Neural cell (in vitro differentiated cells): Measurements from ENCODE around the gene SLC35B2. TPM values are rescaled to one million over a fixed set of nuclear protein-coding genes. Genes with fewer than 3 reads are reported as not detected.

Experiments used
- H2AFZ ChIP-seq: fragments of 200-600, 300-800 bp; sonication (generic), shearing (Covaris generic); 2 replicates; pipeline ENCODE4 v1.6.0; 2014; ENCODE audit warnings: low read depth, mild to moderate bottlenecking, antibody characterized with exemption, low read length, moderate library complexity
- H3F3A ChIP-seq: fragments of 200-600 bp; shearing (Covaris generic); 2 replicates; pipeline ENCODE4 v1.6.1; 2016; ENCODE audit warnings: mild to moderate bottlenecking, moderate library complexity, mixed read lengths, antibody characterized with exemption, low read length; ENCODE audit not compliant: insufficient read depth, poor library complexity, severe bottlenecking
- H3K27ac ChIP-seq: fragments of 200-600, 300-800 bp; sonication (generic), shearing (Covaris generic); 2 replicates; pipeline ENCODE4 v1.5.1; 2014; ENCODE audit warnings: mild to moderate bottlenecking, low read length, moderate library complexity
- H3K27me3 ChIP-seq: fragments of 300-800, 200-600 bp; sonication (generic), shearing (Covaris generic); 2 replicates; pipeline ENCODE4 v1.6.0; 2014; ENCODE audit warnings: mild to moderate bottlenecking, low read depth, low read length, moderate library complexity; ENCODE audit not compliant: insufficient read depth
- H3K36me3 ChIP-seq: fragments of 300-800, 200-600 bp; sonication (generic), shearing (Covaris generic); 2 replicates; pipeline ENCODE4 v1.5.1; 2014; ENCODE audit warnings: mild to moderate bottlenecking, antibody characterized with exemption, low read length, moderate library complexity; ENCODE audit not compliant: insufficient read depth
- H3K4me2 ChIP-seq: fragments of 300-800, 200-600 bp; sonication (generic), shearing (Covaris generic); 2 replicates; pipeline ENCODE4 v1.6.0; 2014; ENCODE audit warnings: mild to moderate bottlenecking, low read length
- H3K4me3 ChIP-seq: fragments of 300-800, 200-600 bp; sonication (generic), shearing (Covaris generic); 2 replicates; pipeline ENCODE4 v1.5.1; 2014; ENCODE audit warnings: mild to moderate bottlenecking, low read length, moderate library complexity
- H3K79me2 ChIP-seq: fragments of 200-600 bp; shearing (Covaris generic); replicated peaks from 2 replicates; pipeline ENCODE4 v1.6.0; 2014; ENCODE audit warnings: mild to moderate bottlenecking, low read length, moderate library complexity; ENCODE audit not compliant: insufficient read depth
- H3K9ac ChIP-seq: fragments of 300-800, 200-600 bp; sonication (generic), shearing (Covaris generic); 2 replicates; pipeline ENCODE4 v1.6.1; 2016; ENCODE audit warnings: mild to moderate bottlenecking, low read length, mixed read lengths
- H3K9me2 ChIP-seq: fragments of 200-600 bp; shearing (Covaris generic); 2 replicates; pipeline ENCODE4 v1.6.1; 2016; ENCODE audit warnings: mild to moderate bottlenecking, low read length, mixed read lengths; ENCODE audit not compliant: insufficient read depth
- H3K9me3 ChIP-seq: fragments of 200-600, 300-800 bp; sonication (generic), shearing (Covaris generic); 2 replicates; pipeline ENCODE4 v1.6.1; 2016; ENCODE audit warnings: mild to moderate bottlenecking, mixed run types, low read length, moderate library complexity, mixed read lengths
- H4K20me1 ChIP-seq: fragments of 200-600 bp; shearing (Covaris generic); 2 replicates; pipeline ENCODE4 v1.6.1; 2016; ENCODE audit warnings: mild to moderate bottlenecking, mixed run types; ENCODE audit not compliant: insufficient read depth
- CTCF ChIP-seq: fragments of 450-650 bp; IDR thresholded peaks from 2 replicates; pipeline ENCODE4 v1.5.1; 2014; ENCODE audit warnings: antibody characterized with exemption, mild to moderate bottlenecking, moderate library complexity; ENCODE audit not compliant: poor library complexity, severe bottlenecking
- EP300 ChIP-seq: fragments of 450-650 bp; conservative IDR thresholded peaks from 2 replicates; pipeline ENCODE4 v1.6.1; 2014; ENCODE audit warnings: antibody characterized with exemption, mild to moderate bottlenecking, moderate library complexity; ENCODE audit not compliant: poor library complexity, severe bottlenecking
- EZH2 ChIP-seq: fragments of 200-600, 300-800 bp; shearing (Covaris generic), sonication (generic); IDR thresholded peaks from 2 replicates; pipeline ENCODE4 v1.6.1; 2014; ENCODE audit warnings: antibody characterized with exemption, low read length, borderline replicate concordance, mild to moderate bottlenecking; ENCODE audit not compliant: insufficient read depth, poor library complexity, severe bottlenecking
- MXI1 ChIP-seq: fragments of 450-650 bp; conservative IDR thresholded peaks from 2 replicates; pipeline ENCODE4 v1.6.1; 2014; ENCODE audit warnings: antibody characterized with exemption, mild to moderate bottlenecking; ENCODE audit not compliant: poor library complexity, severe bottlenecking
- POLR2AphosphoS5 ChIP-seq: IDR thresholded peaks from 2 replicates; pipeline ENCODE4 v1.6.1; 2012
- RAD21 ChIP-seq: fragments of 450-650 bp; conservative IDR thresholded peaks from 2 replicates; pipeline ENCODE4 v1.6.1; 2014; ENCODE audit warnings: antibody characterized with exemption, mild to moderate bottlenecking, moderate library complexity
- REST ChIP-seq: IDR thresholded peaks from 2 replicates; pipeline ENCODE4 v1.6.1; 2012; ENCODE audit warnings: borderline replicate concordance
- SMC3 ChIP-seq: fragments of 450-650 bp; conservative IDR thresholded peaks from 2 replicates; pipeline ENCODE4 v1.6.1; 2014; ENCODE audit warnings: antibody characterized with exemption, mild to moderate bottlenecking, moderate library complexity; ENCODE audit not compliant: poor library complexity
- TAF1 ChIP-seq: IDR thresholded peaks from 2 replicates; pipeline ENCODE4 v1.6.1; 2012; ENCODE audit warnings: low read depth
- polyA plus RNA-seq: library from polyadenylated mRNA; depleted of rRNA; stranded (reverse); fragments of >200 nt; gene quantifications from 2 replicates; pipeline ENCODE4 v1.2.3, GENCODE V29; 2014

The SLC35B2 gene
- polyA plus RNA-seq, 1 donor from 2014 or later, result 44.5 TPM

- no peaks in the 10 kb centered on the region for H3K79me2 ChIP-seq
- no peak overlapping the region for H3K27ac ChIP-seq
- H3K4me2 ChIP-seq, result no peak overlapping the region
These were observed 22.1 kb downstream of the SLC35B2 start for GRCh38 chr6:44235269-44235668.

More at GRCh38 chr6:44235269-44235668, 22.1 kb downstream of the SLC35B2 start:
- Histone ChIP-seq H3K9ac (no peak overlapping the region), H3K27me3 (no peaks in the 10 kb centered on the region), H3F3A (no peaks in the 10 kb centered on the region), H2AFZ (no peak overlapping the region), H3K4me3 (no peak overlapping the region), H3K9me2 (no peaks in the 10 kb centered on the region), H4K20me1 (no peaks in the 10 kb centered on the region), H3K36me3 (no peaks in the 10 kb centered on the region), H3K9me3 (no peaks in the 10 kb centered on the region)
- TF ChIP-seq SMC3 (no peak), EZH2 (no peak), MXI1 (no peak), RAD21 (no peak), CTCF (no peak), POLR2AphosphoS5 (no peak), TAF1 (no peak), REST (no peak), EP300 (no peak)
